Right ventricle myocardium superior (tissue), 1 donor: Measurements from ENCODE around the gene C17orf107. TPM values are rescaled to one million over a fixed set of nuclear protein-coding genes. Genes with fewer than 3 reads are reported as not detected.

ENCODE experiments used
- total RNA-seq: library from RNA; stranded (reverse); fragmentation: NEBNext Ultra II Directional; extraction: Animal tissue kit (Norgen Biotek cat#: 25700); gene quantifications from one replicate; pipeline ENCODE4 v1.2.1, GENCODE V29; 2021
- donor health status: DM: no; HTN: yes; CAD: no; lungs with severe emphysema.

The C17orf107 gene
- total RNA-seq, 1 donor from 2014 or later: 0.51 TPM

Other genes with a start within 250 kb of the C17orf107 start
- 39.3 TPM for gene PELP1, start 195.4 kb upstream of the C17orf107 start, total RNA-seq
- 23.4 TPM for gene ARRB2, start 188.9 kb upstream of the C17orf107 start, total RNA-seq
- gene MED11, start 168.1 kb upstream of the C17orf107 start, total RNA-seq: 18.0 TPM
- not detected for gene ZMYND15, start 159.7 kb upstream of the C17orf107 start, total RNA-seq
- gene CXCL16, start 159.6 kb upstream of the C17orf107 start, total RNA-seq: 2.7 TPM
- gene TM4SF5, start 127.7 kb upstream of the C17orf107 start, total RNA-seq: not detected
- 0.62 TPM for gene VMO1, start 113.2 kb upstream of the C17orf107 start, total RNA-seq
- not detected for gene GLTPD2, start 110.6 kb upstream of the C17orf107 start, total RNA-seq
- gene PSMB6, start 103.4 kb upstream of the C17orf107 start, total RNA-seq: 214 TPM
- 13.6 TPM for gene PLD2, start 92.4 kb upstream of the C17orf107 start, total RNA-seq
- gene MINK1, start 66.2 kb upstream of the C17orf107 start, total RNA-seq: 47.6 TPM
- gene CHRNE, start 3.6 kb downstream of the C17orf107 start, total RNA-seq: 0.30 TPM
- gene GP1BA, start 32.7 kb downstream of the C17orf107 start, total RNA-seq: not detected
- 208 TPM for gene SLC25A11, start 40.5 kb downstream of the C17orf107 start, total RNA-seq
- 85.8 TPM for gene RNF167, start 40.7 kb downstream of the C17orf107 start, total RNA-seq
- gene PFN1, start 49.0 kb downstream of the C17orf107 start, total RNA-seq: 179 TPM
- 534 TPM for gene ENO3, start 51.6 kb downstream of the C17orf107 start, total RNA-seq
- 158 TPM for gene SPAG7, start 68.3 kb downstream of the C17orf107 start, total RNA-seq
- 29.4 TPM for gene CAMTA2, start 88.1 kb downstream of the C17orf107 start, total RNA-seq
- 2.8 TPM for gene INCA1, start 98.0 kb downstream of the C17orf107 start, total RNA-seq
- 720 TPM for gene KIF1C, start 98.4 kb downstream of the C17orf107 start, total RNA-seq
- not detected for gene SLC52A1, start 135.9 kb downstream of the C17orf107 start, total RNA-seq
- gene ZFP3, start 178.9 kb downstream of the C17orf107 start, total RNA-seq: 9.3 TPM
- 3.3 TPM for gene ZNF232, start 212.3 kb downstream of the C17orf107 start, total RNA-seq
- not detected for gene USP6, start 216.5 kb downstream of the C17orf107 start, total RNA-seq